ENCODE measurements around the gene PRKCH.

GRCh38 chr14:61562321-61563161 is 241.2 kb downstream of the PRKCH start:
- no peak for TF ChIP-seq ZFX (IDR thresholded peaks at IDR 0.05; ENCODE audit: borderline replicate concordance)
- TF ChIP-seq CTCF (IDR thresholded peaks at IDR 0.05): no peak

Measured in 22Rv1 (cell line).